Epithelial cell of proximal tubule (primary cell): ENCODE data around the gene PLK1. TPM values are rescaled to one million over a fixed set of nuclear protein-coding genes. Genes with fewer than 3 reads are reported as not detected.
"Not testable (repeated sequence)": the region's sequence is repeated elsewhere in the genome, so short reads cannot be mapped to it uniquely, and the experiment has no call there.

Experiments used
- DNase-seq: peaks from one replicate; pipeline ENCODE4 v3.0.0-alpha.2; 2011; ENCODE audit warnings: low read depth
- H3K4me3 ChIP-seq: 2 replicates; pipeline ENCODE4 v1.5.1; 2011; ENCODE audit warnings: low read depth, mild to moderate bottlenecking, low read length
- CTCF ChIP-seq: conservative IDR thresholded peaks from 2 replicates; pipeline ENCODE4 v1.5.1; 2012; ENCODE audit warnings: low read depth, mild to moderate bottlenecking, low read length
- total RNA-seq: library from RNA; depleted of rRNA; stranded (reverse); fragments of >200 nt; gene quantifications from 2 replicates; pipeline ENCODE4 v1.2.3, GENCODE V29; 2015

PLK1 gene
- total RNA-seq, result 92.5 and 150 TPM in 2 replicates

DNA sequence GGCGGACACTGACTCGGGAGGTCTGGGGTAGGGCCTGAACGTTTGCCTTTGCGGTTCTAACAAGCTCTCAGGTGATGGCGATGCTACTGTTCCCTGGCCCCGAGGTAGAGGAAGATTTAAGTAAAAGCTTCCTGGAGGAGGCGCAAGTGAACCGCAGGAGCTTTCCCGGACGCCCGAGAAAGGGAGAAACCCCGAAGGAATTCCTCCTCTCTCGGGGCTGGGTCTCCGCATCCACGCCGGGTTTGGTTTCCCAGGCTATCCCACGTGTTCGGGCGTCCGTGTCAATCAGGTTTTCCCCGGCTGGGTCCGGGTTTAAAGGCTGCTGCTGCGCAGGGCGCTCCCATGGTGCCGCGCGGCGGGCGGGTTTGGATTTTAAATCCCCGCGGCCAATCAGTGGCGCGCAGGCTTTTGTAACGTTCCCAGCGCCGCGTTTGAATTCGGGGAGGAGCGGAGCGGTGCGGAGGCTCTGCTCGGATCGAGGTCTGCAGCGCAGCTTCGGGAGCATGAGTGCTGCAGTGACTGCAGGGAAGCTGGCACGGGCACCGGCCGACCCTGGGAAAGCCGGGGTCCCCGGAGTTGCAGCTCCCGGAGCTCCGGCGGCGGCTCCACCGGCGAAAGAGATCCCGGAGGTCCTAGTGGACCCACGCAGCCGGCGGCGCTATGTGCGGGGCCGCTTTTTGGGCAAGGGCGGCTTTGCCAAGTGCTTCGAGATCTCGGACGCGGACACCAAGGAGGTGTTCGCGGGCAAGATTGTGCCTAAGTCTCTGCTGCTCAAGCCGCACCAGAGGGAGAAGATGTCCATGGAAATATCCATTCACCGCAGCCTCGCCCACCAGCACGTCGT, at the start of gene PLK1:
Gene PLK1, plus strand, starts transcription at position 460 of the 844 bp plus-strand sequence. Its CDS starts 44 bp downstream, at position 504.
- peak; percentile 31 for DNase-seq
- TF ChIP-seq CTCF, result peak; percentile 59
- H3K4me3 ChIP-seq, result peak within 1 kb of the TSS; percentile 71

- TF ChIP-seq CTCF, result no peak
- no peak overlapping the region for H3K4me3 ChIP-seq
- no peak for DNase-seq
These were observed 49.2 kb upstream of the PLK1 start for GRCh38 chr16:23629516-23629915.

GRCh38 chr16:23631874-23632273, 46.8 kb upstream of the PLK1 start:
- not testable (repeated sequence) for DNase-seq, H3K4me3 ChIP-seq

DNA sequence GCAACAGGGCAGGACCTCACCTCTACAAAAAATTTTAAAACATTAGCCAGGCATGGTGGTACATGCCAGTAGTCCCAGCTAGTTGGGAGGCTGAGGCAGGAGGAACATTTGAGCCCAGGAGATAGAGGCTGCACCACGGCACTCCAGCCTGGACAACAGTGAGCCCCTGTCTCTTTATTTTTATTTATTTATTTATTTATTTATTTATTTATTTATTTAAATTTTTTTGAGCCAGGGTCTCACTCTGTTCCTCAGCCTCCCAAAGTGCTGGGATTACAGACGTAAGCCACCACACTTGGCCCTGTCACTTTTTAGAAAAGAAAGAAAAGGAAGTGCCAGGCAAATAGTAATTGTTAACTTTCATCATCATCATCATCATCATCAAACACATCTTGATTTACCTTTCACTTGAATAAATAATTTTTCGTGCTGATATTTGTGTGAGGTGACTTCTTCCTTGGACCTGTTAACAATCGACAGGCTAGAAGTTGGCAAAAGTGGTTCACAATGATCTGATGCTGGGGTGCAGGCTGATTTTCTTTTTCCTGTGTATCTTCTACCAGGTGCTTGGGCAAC, 44.1 kb upstream of the PLK1 start:
- TF ChIP-seq CTCF, result no peak
- no peak for DNase-seq
- no peak overlapping the region for H3K4me3 ChIP-seq

DNA sequence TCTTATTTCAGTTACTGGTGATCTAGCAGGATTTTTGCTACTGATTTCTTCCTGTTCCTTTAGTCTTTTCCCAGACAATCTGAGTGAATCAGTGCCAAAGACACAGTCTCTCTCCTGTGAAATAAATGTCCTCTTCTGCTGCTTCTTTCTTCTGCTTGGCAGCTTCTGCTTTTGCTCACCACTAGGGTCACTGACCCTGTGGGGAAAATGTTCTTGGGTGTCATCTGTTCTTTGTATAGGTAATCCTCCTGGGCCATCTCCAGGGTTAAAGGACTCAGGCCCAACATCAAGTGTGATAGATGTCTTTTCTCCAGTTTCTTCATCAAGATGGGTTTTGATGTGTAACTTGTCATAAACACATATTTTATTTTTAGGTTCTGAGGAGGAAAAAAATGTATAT, 42.7 kb upstream of the PLK1 start:
- TF ChIP-seq CTCF, result no peak
- DNase-seq, result no peak

DNA sequence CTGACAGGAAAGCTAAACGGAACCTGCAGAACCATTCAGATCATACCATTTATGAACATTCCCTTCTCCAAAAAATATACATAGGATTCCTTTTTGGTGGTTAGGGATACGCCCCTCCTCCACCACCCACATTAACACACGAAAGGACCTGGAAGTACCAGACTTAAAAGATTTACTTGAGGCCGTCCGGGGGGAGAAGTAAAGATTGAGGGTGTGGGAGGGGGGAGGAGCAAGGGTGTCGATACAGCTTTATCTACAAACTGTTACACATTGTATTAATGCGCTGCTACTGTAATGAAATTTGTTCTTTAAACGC, 38.1 kb upstream of the PLK1 start:
- TF ChIP-seq CTCF, result no peak
- H3K4me3 ChIP-seq, result peak overlapping the region; percentile 100
- DNase-seq, result no peak

More for the DNA sequence above, 42.7 kb upstream of the PLK1 start:
- no peak overlapping the region for H3K4me3 ChIP-seq

- TF ChIP-seq CTCF, result no peak
- peak within 1 kb of the TSS; percentile 100 for H3K4me3 ChIP-seq
- DNase-seq, result peak; percentile 51
These were observed 37.5 kb upstream of the PLK1 start, which contains the start of the genes DCTN5 and PALB2 for GRCh38 chr16:23640931-23641765. DCTN5 (plus strand) TSS chr16:23641466; CDS start chr16:23641543, 77 bp downstream. PALB2 (minus strand) TSS chr16:23641310; CDS start chr16:23641157, 153 bp downstream.
